ENCODE measurements around the gene IFNAR2.

- no peak for TF ChIP-seq CTCF (conservative IDR thresholded peaks at IDR 0.05 in 1 of 2, IDR thresholded peaks at IDR 0.05 in 1 of 2; ENCODE audit: low read depth in 1 of 2, low read length in 2 of 2)
- TF ChIP-seq EZH2 (IDR thresholded peaks at IDR 0.05; ENCODE audit: low read length, missing control alignments), result no peak
Observed at GRCh38 chr21:33261635-33262034, 31.9 kb downstream of the IFNAR2 start.

Measured in fibroblast of lung (primary cell).